ENCODE data around the gene GALK1. TPM values are rescaled to one million over a fixed set of nuclear protein-coding genes. Genes with fewer than 3 reads are reported as not detected.

Gene GALK1
- total and polyA plus RNA-seq, 2 of the 13 experiments (the other 11 are each of a cell fraction or from before 2014, with no cell fraction given), result 59.9 to 93.6 TPM

DNA sequence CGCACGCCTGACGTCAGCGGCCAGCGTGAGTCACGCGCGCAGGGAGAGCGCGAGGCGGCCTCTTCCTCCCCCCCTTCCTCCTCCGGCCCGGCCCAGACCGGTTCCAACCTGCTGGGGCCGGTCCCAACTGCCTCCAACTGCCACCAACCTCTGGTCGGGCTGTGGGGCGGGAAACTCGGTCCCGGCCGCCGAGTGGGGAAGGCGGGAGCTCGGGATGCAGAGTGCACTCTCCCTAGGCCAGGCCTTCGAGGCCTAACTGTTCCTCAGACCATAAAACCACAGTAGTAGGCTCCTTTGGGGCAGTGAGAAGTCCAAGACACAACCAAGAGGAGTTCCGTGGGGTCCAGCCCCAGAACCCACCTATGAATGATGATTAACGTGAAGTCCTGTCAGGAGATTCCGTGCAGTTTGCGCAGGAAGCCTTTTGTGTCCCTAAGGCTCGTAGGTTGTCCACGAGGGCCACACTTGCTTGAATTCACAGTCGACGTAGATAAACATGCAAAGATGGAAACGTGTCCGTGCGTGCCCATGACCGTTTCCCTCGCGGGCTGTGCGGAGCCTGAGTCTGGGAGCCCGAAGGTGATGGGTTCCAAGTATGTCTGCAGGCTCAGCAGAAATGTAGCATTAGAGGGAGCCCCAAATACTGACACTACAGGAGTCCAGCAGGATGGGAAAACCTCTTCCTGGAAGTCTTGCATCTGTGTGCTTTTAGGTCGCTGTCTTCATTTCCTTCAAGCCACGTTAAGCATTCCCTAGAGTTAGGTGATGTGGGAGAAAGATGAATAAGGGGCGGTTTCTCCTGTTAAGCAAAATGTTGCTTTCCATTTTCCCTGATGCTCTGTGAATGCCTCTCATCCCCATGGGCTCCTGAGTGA is 20.3 kb upstream of the GALK1 start (continued):
- TF ChIP-seq, protein P1, sequence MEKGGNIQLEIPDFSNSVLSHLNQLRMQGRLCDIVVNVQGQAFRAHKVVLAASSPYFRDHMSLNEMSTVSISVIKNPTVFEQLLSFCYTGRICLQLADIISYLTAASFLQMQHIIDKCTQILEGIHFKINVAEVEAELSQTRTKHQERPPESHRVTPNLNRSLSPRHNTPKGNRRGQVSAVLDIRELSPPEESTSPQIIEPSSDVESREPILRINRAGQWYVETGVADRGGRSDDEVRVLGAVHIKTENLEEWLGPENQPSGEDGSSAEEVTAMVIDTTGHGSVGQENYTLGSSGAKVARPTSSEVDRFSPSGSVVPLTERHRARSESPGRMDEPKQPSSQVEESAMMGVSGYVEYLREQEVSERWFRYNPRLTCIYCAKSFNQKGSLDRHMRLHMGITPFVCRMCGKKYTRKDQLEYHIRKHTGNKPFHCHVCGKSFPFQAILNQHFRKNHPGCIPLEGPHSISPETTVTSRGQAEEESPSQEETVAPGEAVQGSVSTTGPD (CRISPR knock-in tag; IDR thresholded peaks at IDR 0.05), result no peak
- TF ChIP-seq ZNF788 (CRISPR knock-in tag; IDR thresholded peaks at IDR 0.05; ENCODE audit: borderline replicate concordance) (peak; percentile 95), ZNF883 (CRISPR knock-in tag; IDR thresholded peaks at IDR 0.05; ENCODE audit: not compliant biosample characterization) (peak; percentile 81), FOXK1 (CRISPR knock-in tag; IDR thresholded peaks at IDR 0.05; ENCODE audit: borderline replicate concordance, low read depth) (peak; percentile 11; the same call in 1 of the 2 replicates), GLI4 (CRISPR knock-in tag; IDR thresholded peaks at IDR 0.05; ENCODE audit: borderline replicate concordance) (peak; percentile 96; the same call in 1 of the 2 replicates), NCOA2 (CRISPR knock-in tag; IDR thresholded peaks at IDR 0.05) (peak; percentile 76), KDM4B (CRISPR knock-in tag; IDR thresholded peaks at IDR 0.05) (no peak), NPAS2 (CRISPR knock-in tag; IDR thresholded peaks at IDR 0.05; ENCODE audit: borderline replicate concordance) (no peak; the same call in 1 of the 2 replicates)
- TF ChIP-seq, protein P2, sequence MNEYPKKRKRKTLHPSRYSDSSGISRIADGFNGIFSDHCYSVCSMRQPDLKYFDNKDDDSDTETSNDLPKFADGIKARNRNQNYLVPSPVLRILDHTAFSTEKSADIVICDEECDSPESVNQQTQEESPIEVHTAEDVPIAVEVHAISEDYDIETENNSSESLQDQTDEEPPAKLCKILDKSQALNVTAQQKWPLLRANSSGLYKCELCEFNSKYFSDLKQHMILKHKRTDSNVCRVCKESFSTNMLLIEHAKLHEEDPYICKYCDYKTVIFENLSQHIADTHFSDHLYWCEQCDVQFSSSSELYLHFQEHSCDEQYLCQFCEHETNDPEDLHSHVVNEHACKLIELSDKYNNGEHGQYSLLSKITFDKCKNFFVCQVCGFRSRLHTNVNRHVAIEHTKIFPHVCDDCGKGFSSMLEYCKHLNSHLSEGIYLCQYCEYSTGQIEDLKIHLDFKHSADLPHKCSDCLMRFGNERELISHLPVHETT (CRISPR knock-in tag; conservative IDR thresholded peaks at IDR 0.05), result no peak; the same call in 1 of the 2 replicates
- TF ChIP-seq, protein P3, sequence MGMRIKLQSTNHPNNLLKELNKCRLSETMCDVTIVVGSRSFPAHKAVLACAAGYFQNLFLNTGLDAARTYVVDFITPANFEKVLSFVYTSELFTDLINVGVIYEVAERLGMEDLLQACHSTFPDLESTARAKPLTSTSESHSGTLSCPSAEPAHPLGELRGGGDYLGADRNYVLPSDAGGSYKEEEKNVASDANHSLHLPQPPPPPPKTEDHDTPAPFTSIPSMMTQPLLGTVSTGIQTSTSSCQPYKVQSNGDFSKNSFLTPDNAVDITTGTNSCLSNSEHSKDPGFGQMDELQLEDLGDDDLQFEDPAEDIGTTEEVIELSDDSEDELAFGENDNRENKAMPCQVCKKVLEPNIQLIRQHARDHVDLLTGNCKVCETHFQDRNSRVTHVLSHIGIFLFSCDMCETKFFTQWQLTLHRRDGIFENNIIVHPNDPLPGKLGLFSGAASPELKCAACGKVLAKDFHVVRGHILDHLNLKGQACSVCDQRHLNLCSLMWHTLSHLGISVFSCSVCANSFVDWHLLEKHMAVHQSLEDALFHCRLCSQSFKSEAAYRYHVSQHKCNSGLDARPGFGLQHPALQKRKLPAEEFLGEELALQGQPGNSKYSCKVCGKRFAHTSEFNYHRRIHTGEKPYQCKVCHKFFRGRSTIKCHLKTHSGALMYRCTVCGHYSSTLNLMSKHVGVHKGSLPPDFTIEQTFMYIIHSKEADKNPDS (CRISPR knock-in tag; IDR thresholded peaks at IDR 0.05), result peak; percentile 68
- TF ChIP-seq, protein P4, sequence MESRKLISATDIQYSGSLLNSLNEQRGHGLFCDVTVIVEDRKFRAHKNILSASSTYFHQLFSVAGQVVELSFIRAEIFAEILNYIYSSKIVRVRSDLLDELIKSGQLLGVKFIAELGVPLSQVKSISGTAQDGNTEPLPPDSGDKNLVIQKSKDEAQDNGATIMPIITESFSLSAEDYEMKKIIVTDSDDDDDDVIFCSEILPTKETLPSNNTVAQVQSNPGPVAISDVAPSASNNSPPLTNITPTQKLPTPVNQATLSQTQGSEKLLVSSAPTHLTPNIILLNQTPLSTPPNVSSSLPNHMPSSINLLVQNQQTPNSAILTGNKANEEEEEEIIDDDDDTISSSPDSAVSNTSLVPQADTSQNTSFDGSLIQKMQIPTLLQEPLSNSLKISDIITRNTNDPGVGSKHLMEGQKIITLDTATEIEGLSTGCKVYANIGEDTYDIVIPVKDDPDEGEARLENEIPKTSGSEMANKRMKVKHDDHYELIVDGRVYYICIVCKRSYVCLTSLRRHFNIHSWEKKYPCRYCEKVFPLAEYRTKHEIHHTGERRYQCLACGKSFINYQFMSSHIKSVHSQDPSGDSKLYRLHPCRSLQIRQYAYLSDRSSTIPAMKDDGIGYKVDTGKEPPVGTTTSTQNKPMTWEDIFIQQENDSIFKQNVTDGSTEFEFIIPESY (CRISPR knock-in tag; IDR thresholded peaks at IDR 0.05), result no peak
- TF ChIP-seq, protein P5, sequence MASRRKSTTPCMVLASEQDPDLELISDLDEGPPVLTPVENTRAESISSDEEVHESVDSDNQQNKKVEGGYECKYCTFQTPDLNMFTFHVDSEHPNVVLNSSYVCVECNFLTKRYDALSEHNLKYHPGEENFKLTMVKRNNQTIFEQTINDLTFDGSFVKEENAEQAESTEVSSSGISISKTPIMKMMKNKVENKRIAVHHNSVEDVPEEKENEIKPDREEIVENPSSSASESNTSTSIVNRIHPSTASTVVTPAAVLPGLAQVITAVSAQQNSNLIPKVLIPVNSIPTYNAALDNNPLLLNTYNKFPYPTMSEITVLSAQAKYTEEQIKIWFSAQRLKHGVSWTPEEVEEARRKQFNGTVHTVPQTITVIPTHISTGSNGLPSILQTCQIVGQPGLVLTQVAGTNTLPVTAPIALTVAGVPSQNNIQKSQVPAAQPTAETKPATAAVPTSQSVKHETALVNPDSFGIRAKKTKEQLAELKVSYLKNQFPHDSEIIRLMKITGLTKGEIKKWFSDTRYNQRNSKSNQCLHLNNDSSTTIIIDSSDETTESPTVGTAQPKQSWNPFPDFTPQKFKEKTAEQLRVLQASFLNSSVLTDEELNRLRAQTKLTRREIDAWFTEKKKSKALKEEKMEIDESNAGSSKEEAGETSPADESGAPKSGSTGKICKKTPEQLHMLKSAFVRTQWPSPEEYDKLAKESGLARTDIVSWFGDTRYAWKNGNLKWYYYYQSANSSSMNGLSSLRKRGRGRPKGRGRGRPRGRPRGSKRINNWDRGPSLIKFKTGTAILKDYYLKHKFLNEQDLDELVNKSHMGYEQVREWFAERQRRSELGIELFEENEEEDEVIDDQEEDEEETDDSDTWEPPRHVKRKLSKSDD (CRISPR knock-in tag; IDR thresholded peaks at IDR 0.05; ENCODE audit: low read depth), result no peak

All from HepG2 (cell line).